Measurements from ENCODE around the gene FBL.
"Not testable (repeated sequence)": the region's sequence is repeated elsewhere in the genome, so short reads cannot be mapped to it uniquely, and the experiment has no call there.

The FBL gene

DNA sequence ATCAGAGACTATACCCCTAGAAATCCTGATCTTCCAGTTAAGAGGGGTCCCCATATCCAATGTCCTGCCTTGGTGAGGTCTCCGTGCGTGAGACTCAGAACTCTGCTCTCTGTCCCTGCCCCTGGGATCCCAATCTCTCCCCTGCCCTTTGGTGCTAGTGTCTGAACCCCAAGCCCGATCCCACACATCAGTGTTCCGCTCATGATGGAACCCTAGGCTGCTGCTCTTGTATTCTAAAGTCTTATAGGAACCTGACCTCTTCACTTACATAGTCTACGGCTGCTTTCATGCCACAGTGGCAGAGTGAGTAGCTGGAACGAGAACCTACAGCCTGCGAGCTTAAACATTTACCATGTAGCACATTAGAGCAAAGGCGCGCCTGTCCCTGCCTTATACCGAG is 36.5 kb upstream of the FBL start:
- DNase-seq (ENCODE audit: low read depth, low spot score); POLR2A ChIA-PET; H3K4me3 ChIP-seq (ENCODE audit: low read depth, low read length); CTCF ChIA-PET: not testable (repeated sequence)

DNA sequence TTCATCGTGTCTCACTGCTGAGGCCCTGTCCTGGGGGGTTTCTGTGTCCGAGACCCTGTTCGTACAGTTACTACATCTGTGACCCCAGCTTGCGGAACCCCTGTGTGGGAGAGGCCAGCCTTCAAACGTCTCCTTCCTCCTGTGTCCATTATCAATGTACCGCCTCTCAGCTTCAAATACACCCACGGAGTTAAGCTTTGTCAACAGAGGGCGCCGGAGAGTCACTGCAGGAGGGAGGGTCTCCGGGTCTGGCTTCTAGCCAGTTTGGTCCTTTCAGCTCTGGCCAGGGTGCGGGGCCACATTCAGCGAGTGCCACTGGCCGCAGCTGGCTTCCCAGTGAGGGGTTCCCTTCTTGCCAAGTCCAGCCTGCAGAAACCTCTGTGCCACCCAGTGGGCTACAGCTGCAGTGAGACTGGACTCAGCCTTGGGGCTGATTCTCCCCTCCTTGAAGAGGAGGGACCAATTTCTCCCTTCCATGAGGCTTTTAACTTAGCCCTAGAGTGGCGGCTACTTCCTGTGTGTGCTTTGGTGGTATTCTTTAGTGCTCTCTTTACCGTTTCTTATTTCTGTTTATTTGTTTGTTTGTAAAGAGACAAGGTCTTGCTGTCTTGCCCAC is 35.4 kb upstream of the FBL start:
- DNase-seq (ENCODE audit: low read depth, low spot score); CTCF ChIA-PET; H3K4me3 ChIP-seq (ENCODE audit: low read depth, low read length); POLR2A ChIA-PET: not testable (repeated sequence)
- TF ChIP-seq, protein P1, sequence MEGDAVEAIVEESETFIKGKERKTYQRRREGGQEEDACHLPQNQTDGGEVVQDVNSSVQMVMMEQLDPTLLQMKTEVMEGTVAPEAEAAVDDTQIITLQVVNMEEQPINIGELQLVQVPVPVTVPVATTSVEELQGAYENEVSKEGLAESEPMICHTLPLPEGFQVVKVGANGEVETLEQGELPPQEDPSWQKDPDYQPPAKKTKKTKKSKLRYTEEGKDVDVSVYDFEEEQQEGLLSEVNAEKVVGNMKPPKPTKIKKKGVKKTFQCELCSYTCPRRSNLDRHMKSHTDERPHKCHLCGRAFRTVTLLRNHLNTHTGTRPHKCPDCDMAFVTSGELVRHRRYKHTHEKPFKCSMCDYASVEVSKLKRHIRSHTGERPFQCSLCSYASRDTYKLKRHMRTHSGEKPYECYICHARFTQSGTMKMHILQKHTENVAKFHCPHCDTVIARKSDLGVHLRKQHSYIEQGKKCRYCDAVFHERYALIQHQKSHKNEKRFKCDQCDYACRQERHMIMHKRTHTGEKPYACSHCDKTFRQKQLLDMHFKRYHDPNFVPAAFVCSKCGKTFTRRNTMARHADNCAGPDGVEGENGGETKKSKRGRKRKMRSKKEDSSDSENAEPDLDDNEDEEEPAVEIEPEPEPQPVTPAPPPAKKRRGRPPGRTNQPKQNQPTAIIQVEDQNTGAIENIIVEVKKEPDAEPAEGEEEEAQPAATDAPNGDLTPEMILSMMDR (IDR thresholded peaks at IDR 0.05; ENCODE audit: insufficient read depth, low read length, missing control alignments) = peak; percentile 31

DNA sequence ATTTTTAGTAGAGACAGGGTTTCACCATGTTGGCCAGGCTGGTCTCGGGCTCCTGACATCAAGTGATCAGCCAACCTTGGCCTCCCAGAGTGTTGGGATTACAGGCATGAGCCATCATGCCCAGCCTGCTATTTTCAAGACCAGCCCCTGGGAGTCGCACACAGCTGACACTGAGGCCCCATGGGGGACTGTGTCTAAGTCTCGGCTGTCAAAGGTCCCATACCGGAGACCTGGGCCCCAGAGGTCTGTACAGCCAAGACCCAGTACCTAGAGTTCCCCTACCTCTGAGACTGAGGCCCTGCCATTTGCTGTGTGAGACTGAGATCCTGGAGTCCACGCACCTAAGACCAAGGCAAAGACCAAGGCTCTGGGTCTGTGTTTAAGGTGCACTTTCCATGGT is 34.1 kb upstream of the FBL start:
- POLR2A ChIA-PET; CTCF ChIA-PET; H3K4me3 ChIP-seq (ENCODE audit: low read depth, low read length); DNase-seq (ENCODE audit: low read depth, low spot score): not testable (repeated sequence)

DNA sequence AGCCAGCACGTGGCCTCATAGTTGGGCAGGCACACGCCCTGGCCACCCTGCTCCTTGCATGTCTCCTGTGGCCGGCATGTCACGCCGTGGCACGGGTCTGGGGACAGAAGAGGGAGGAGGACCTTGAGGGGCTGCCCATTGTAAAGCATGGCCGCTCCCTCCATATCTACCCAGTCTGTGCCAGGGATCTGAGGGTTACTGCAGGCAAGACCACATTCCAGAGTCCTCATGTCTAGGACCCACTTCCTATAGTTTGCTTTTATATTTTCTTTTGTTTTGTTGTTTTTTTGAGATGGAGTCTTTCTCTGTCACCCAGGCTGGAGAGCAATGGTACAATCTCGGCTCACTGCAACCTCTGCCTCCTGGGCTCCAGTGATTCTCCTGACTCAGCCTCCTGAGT is 33.6 kb upstream of the FBL start:
- DNase-seq (ENCODE audit: low read depth, low spot score); H3K4me3 ChIP-seq (ENCODE audit: low read depth, low read length); CTCF ChIA-PET; POLR2A ChIA-PET: not testable (repeated sequence)

DNA sequence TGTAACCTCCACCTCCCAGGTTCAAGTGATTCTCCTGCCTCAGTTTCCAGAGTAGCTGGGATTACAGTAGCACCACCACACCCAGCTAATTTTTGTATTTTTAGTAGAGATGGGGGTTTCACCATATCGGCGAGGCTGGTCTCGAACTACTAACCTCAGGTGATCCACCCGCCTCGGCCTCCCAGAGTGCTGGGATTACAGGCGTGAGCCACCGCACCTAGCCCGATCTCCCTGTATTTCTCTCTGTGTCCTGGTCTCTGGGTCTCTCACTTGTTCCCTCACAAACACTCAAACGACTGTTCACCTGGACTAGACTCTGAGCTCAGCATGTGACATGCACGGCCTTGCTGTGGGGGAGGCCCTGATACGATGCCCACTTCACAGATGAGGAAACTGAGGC is 32.7 kb upstream of the FBL start:
- H3K4me3 ChIP-seq (ENCODE audit: low read depth, low read length); CTCF ChIA-PET: not testable (repeated sequence)
- POLR2A ChIA-PET = interaction anchor here (0.6 kb wide), 1 partner anchor 9 kb away, joined by 3 read pairs; no protein-coding TSS in a partner anchor

DNA sequence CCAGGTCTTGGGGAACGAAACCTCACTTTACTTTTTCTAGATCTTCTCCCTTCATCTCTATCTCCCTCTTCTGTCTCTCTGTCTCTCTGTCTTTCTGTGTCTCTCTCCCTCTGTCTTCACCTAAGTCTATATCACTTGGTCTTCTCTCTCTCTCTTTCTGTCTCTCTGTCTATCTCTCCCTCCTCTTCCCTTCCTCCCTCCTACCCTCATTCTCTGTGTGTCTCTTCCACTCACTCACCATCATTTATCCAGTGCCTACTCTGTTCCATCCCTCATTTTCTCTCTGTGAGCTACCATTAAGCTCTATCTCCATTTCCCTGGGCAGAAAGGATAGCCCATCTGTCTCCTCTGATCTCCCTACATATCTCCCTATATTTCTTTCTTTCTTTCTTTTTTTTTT is 32.2 kb upstream of the FBL start:
- no peak overlapping the region for H3K4me3 ChIP-seq (ENCODE audit: low read depth, low read length)
- POLR2A ChIA-PET = interaction anchor here (0.6 kb wide), 1 partner anchor 9 kb away, joined by 3 read pairs; no protein-coding TSS in a partner anchor
- CTCF ChIA-PET = no interaction called here
- TF ChIP-seq, protein P1 (IDR thresholded peaks at IDR 0.05; ENCODE audit: insufficient read depth, low read length, missing control alignments) = no peak
- no peak for DNase-seq (ENCODE audit: low read depth, low spot score)

More for the DNA sequence above, 32.7 kb upstream of the FBL start:
- DNase-seq (ENCODE audit: low read depth, low spot score) = not testable (repeated sequence)

DNA sequence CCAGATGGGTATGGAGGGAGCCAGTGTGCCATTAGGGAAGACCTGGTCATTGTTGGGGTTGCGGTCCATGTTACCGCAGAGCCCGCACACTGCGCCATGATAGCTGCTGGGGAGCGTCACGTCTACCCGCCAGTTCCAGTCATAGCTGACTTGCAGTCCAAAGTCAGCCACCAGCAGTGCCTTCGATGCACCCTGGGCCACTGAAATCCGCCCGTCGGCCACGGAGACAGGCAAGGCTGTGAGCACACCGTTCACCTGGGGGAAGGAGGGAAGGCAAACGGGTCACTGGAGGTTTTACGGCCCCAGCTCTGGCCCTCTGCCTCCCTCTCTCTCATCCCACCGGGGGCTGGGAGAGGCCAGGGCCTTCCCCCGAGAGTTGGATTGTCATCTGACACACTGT is 31.8 kb upstream of the FBL start:
- CTCF ChIA-PET = not testable (repeated sequence)

DNA sequence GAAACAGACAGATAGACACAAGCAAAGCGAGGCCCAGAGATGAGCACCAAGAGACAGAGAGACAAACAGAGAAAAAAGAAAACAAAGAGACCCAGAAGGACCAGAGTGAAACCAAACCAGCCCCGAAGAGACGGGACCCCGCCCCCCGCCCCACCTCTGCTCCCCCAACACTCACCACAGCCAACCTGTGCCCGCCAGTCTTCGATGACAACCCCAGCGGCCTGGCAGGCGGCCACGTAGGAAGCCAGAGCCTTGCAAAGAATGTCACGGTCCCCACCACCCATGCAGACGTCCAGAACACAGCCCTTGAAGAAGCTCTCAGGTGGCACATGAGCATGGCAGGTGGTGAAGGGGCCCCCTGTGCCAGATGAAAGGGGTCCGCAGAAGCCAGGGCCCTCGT is 31.3 kb upstream of the FBL start:
- POLR2A ChIA-PET; DNase-seq (ENCODE audit: low read depth, low spot score); H3K4me3 ChIP-seq (ENCODE audit: low read depth, low read length); CTCF ChIA-PET: not testable (repeated sequence)

More for the DNA sequence above, 31.8 kb upstream of the FBL start:
- DNase-seq (ENCODE audit: low read depth, low spot score); POLR2A ChIA-PET; H3K4me3 ChIP-seq (ENCODE audit: low read depth, low read length): not testable (repeated sequence)

DNA sequence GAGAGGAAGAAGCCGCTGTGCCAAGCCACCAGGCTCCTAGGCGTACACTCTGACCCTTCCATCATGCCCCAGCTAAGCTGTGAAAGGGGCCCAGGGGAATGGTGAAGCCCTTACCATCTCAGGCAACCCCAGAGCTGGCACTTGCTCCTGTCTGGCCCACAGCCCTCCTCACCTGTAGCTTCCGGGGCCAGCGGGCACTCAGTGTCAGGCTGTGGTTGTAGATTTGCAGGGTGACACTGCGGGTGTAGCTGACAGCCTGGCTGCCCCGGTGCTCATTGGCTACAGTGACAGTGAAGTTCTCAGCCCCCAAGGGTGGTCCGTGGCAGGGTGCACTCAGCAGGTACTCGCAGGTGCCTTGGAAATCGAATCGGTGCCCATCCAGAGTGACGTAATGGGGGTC is 30.3 kb upstream of the FBL start:
- DNase-seq (ENCODE audit: low read depth, low spot score); CTCF ChIA-PET; H3K4me3 ChIP-seq (ENCODE audit: low read depth, low read length); POLR2A ChIA-PET: not testable (repeated sequence)

DNA sequence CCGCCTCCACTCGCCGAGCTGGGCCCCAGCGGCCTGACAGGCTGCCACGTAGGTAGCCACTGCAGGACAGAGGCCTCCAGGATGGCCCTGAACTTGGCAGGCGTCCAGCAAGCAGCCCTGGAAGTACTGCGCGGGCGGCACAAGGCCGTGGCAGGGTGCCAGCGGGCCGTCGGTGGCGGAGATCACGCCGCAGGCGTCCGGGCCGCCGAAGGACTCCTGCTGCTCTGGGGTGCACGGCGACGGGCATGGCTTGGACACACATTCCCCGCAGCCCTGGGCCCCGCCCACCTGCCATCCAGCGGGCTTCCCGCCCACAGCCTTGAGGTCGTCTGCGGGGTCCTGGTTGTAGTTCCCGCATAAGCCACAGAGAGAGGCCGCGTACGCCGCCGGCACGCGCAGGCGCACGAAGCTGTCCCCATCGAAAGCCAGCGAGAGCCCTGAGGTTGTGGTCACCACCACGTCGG is 29.3 kb upstream of the FBL start:
- POLR2A ChIA-PET; CTCF ChIA-PET; DNase-seq (ENCODE audit: low read depth, low spot score); H3K4me3 ChIP-seq (ENCODE audit: low read depth, low read length): not testable (repeated sequence)

DNA sequence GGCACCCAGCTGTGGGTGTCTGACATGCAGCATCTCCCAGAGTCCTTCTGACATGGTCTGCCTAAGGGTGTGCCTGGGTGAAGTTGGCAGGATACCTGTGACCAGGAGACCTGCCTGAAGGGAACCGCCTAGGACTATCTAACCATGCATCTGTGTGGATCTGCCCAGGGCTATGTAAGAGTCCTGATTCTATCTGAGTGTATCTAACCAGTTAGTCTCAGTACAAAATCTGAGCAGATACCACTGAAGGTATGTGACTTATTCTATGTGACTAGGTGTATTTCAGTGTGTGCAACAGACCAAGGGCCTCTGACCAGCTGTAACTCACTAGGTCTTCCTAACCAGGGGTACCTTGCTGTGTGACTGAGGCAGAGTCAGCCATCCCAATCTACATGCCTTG is 28.2 kb upstream of the FBL start:
- POLR2A ChIA-PET = no interaction called here
- CTCF ChIA-PET = no interaction called here
- TF ChIP-seq, protein P1 (IDR thresholded peaks at IDR 0.05; ENCODE audit: insufficient read depth, low read length, missing control alignments) = no peak
- H3K4me3 ChIP-seq (ENCODE audit: low read depth, low read length) = no peak overlapping the region
- DNase-seq (ENCODE audit: low read depth, low spot score) = no peak
